HK-2 (cell line): ENCODE results near the gene MRPL9.

Source experiments
- DNase-seq: peaks from one replicate; pipeline ENCODE4 v3.0.0-alpha.2; 2018; ENCODE audit not compliant: unreplicated experiment

MRPL9 gene

GRCh38 chr1:151711044-151711800, 52.1 kb downstream of the MRPL9 start:
- no peak for DNase-seq

- DNase-seq, result peak; percentile 15
Observed at GRCh38 chr1:151710187-151710840, 53.0 kb downstream of the MRPL9 start.
